GM19023 (cell line): ENCODE results near the gene SLC6A8.
"Not testable (repeated sequence)": the region's sequence is repeated elsewhere in the genome, so short reads cannot be mapped to it uniquely, and the experiment has no call there.

Experiments used
- ATAC-seq: cut with Tn5 transposase; IDR thresholded peaks from one replicate; pipeline ENCODE4 v1.9.1; 2021; ENCODE audit warnings: mild to moderate bottlenecking, moderate library complexity; ENCODE audit not compliant: unreplicated experiment

SLC6A8 gene

DNA sequence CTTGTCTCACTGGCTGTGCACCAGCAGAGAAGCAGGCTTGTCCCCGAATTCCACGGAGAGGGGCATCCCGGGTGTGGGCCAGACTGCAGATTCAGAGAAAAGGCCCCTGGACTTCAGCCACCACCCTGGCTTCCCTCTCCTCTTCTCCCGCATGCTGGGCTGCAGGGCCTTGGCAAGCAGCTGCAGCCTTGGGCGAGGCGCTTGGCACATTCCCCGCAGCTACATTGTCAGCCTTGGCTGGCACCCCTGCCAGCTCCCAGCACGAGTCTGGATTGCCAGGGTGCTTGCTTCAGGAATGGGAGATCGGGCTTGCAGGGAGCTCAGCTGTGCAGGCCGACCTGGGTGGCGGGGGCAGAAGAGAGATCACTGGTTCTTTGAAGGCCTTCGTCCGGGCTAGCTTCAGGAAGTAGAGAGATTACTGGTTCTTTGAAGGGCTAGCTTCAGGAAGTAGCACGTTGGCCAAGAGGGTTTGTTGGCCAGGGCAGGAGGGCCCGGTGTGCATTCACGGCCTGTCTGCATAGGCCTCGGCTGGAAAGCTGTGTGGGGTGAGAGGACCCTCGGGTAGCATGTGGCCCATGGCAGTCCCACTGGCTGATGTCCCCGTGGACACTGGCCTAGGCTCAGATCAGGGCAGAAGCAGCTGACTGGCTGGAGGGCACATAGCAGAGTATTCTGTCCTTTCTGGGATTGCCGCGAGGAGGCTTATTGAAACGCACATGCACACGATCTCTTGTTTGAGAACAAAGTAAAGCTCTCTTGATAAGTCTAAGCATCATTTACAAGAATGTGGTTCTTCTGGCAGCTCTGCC, 39.6 kb downstream of the SLC6A8 start:
- no peak for ATAC-seq

DNA sequence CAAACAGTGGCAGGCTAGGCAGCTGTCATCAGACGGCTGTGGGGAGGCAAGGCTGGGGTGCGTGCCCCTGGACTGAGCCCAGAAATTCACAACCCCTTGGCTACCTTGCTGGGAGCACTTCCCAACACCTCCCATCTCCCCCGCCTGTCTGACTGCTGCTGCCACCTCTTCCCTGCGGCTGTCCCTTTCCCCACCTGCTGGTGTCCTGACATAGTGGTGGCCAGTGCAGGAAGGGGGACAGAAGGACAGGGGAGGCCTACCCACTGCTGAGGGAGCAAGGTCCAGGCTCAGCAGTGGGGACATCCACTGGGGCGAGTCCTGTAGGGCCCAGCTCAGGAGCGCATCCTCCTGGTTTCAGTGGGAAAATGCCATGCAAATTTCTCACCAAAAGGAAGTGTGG, 40.4 kb downstream of the SLC6A8 start:
- ATAC-seq: no peak

DNA sequence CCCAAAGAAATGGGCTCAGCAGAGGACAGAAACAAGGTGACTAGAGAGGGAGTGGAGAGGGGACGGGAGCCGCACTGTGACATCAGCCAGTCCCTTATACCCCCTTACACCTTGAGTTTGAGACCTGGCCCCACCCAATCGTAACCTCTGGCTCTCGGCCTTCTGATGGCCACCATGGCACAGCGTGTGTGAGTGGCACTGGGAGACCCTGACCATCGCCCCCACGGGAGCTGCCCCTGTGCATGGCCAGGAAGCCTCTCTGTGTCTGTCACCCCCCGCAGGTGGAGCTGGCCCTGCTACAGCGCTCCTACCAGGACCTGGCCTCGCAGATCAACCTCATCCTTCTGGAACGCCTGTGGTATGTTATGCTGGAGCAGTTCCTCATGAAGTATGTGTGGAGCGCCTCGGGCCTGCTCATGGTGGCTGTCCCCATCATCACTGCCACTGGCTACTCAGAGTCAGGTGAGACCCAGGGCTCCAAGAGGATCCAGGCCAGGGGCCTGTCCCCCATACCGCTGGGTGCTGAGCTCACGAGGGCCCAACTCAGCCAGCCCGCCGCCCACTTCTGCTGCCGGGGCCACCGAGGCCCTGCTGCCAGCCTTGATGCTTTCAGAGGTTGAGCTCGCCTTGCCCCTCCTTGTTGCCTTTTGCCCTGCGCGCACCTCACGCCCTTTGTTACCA, 41.4 kb downstream of the SLC6A8 start:
- ATAC-seq: no peak

DNA sequence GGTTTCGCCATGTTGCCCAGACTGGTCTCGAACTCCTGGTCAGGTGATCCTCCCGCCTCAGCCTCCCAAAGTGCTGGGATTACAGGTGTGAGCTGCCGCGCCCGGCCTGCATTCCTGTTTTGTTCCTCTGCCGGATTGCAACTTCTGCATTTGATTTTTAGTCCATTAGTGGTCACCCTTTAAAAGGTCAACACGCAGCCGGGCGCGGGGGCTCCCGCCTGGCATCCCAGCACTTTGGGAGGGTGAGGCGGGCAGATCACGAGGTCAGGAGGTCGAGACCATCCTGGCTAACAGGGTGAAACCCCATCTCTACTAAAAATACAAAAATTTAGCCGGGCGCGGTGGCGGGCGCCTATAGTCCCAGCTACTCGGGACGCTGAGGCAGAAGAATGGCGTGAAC, 42.4 kb downstream of the SLC6A8 start:
- not testable (repeated sequence) for ATAC-seq

DNA sequence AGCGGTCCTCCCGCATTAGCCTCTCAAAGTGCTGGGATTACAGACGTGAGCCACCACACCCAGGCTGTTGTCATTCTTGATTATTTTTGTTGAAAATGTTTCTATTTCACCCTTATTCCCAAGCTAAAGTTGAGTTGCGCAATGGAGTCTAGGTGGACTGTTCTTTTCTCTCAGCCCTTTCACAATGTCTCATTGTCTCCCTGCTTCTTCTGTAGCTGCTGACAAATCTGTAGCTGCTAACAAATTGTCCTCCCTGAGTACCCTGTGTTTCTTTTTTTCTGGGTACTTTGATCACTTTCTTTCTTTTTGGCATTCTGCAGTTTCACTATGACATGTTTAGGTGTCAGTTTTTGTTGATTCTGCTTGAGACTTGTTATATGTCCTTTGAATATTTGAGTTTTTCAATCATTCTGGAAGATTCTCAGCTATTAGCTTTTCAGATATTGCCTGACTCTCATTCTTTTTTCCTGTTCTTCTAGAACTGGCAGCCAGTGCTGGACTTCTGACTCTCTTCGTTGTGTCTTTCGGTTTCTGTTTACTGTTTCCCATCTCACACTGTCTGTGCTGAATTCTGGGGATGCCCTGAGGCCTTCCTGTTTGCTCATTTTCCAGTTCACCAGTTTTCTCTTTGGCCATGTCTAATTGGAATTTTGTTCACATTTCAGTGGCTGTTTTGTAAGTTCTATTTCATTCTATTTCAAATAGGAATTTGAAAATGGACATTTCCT, 43.6 kb downstream of the SLC6A8 start:
- no peak for ATAC-seq

DNA sequence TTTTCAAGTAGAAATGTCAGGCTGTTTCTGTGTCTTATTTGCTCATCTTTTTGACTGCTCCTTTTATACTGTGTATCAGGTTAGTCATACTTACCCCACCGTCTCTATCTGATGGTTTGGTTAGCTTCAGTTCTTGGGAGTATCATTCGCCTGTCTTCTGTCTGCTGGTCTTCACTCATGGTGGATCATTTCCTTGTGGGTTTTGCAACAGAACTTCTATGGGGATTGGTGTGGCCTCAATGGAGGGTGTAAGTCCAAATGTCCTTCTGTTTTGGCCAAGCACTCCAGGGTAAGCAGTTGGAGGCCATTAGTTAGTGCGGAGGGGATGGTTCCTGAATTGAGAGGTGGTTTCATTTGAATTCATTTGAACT, 44.1 kb downstream of the SLC6A8 start:
- no peak for ATAC-seq

- no peak for ATAC-seq
Observed at GRCh38 chrX:153732401-153732800, 44.7 kb downstream of the SLC6A8 start.

GRCh38 chrX:153733651-153734240, 46.0 kb downstream of the SLC6A8 start:
- ATAC-seq: no peak

- ATAC-seq: no peak
Observed at GRCh38 chrX:153734871-153735270, 47.1 kb downstream of the SLC6A8 start.

- no peak for ATAC-seq
Observed at GRCh38 chrX:153735274-153735673, 47.5 kb downstream of the SLC6A8 start.

DNA sequence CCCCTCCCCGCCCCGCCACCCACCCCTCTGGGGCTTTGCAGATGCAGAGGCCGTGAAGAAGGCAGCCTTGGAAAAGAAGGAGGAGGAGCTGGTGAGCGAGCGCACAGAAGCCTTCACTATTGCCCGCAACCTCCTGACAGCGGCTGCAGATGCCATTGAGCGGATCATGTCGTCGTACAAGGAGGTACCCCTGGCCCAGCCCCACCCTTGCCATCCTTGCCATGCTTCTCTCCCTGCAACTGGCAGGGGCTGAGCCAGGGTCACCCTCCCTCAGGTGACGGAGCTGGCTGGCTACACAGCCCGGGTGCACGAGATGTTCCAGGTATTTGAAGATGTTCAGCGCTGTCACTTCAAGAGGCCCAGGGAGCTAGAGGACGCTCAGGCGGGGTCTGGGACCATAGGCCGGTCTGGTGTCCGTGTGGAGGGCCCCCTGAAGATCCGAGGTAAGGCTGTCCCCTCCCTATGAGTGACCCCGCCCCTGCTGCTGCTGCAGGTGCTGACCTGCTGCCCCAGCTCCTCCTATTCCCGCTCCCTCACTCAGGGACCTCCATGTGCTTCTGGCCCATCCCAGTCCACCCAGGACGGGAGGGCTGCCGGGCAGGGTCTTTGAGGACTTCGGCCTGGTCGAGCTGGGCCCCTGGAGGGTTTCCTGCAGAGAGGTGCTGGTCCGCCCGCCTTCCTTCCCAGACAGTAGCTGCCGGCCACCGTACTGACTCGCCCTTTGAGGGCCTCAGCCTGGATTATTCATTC, 48.5 kb downstream of the SLC6A8 start:
- no peak for ATAC-seq

GRCh38 chrX:153736871-153737441, 49.2 kb downstream of the SLC6A8 start:
- no peak for ATAC-seq

DNA sequence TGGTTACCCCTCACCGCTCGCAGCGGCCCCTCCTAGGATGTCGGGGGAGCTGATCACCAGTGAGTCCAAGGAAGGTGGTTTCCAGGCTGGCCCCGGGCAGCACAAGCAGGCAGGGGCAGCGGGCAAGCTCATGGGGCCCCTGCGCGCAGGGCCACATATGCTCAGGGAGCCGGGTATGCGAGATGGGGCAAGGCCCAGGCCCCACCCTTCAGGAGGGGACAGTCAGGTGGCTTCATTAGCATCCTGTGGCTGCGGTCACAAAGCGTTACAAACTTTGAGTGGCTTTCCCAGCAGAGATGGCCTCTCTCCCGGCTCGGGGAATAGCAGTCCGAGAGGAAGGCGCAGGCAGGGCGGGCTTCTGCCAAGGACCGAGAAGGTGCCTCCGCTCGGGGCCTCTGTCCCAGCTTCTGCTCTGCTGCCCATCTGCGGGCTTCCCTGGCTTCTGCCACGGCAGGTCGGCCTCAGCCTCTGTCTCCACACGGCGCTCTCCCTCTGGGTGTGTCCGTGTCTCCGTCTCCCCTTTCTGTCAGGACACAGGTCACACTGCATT, 50.4 kb downstream of the SLC6A8 start:
- ATAC-seq: no peak

DNA sequence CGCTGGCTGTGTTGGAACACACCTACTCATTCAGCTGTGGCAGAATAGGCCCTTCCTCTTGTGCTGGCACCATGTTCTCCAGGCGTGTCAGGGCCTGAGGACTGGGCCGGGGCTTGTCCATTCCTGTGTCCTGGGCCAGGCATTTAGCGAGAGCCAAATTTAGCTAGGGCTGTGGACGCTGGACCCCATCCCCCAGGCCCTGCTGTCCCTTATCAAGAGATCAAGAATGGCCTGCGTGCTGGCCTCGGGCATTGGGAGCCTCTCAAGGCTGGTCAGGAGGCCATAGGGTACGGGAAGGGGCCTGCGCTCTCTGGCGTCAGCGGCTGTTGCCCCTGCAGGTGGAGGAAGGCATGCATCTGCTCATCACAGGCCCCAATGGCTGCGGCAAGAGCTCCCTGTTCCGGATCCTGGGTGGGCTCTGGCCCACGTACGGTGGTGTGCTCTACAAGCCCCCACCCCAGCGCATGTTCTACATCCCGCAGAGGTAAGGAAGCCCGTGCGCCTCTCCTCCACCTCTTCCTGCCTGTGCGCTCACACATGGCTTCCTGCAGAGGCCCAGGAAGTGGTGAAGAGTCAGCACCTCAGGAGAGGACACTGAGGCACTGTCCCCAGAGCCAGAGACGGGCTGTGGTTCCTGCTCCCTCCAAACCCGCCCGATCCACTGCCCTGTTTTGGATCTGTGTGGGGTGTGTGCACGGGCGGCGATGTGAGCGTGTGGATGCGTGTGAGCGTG, 52.2 kb downstream of the SLC6A8 start:
- ATAC-seq: no peak

GRCh38 chrX:153740631-153741222, 53.0 kb downstream of the SLC6A8 start:
- no peak for ATAC-seq

GRCh38 chrX:153741446-153741845, 53.7 kb downstream of the SLC6A8 start:
- ATAC-seq: no peak

DNA sequence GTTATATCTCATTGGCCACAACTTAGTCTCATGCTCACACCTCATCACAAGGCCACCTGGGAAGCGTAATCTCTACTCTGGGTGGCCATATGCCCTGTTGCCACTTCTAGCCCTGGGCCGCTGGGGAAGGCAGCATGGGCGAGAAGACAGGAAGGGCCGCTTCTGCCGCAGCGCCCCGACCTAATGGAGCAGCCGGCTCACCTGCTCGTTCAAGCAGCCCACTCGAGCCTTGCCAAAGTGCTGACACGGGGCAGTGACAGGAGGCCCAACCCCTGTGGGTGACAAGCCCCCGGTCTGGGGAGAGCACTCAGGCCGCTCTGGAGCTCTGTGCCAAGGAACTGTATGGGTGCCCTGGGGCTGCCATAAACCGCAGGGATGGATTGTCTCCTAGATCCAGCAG, 54.4 kb downstream of the SLC6A8 start:
- not testable (repeated sequence) for ATAC-seq

GRCh38 chrX:153742796-153743467, 55.2 kb downstream of the SLC6A8 start:
- not testable (repeated sequence) for ATAC-seq
